Hematopoietic multipotent progenitor cell treated with erythropoietin and hydrocortisone succinate and interleukin-3 and kit ligand, for 17 days (in vitro differentiated cells): ENCODE results near the gene CNTNAP2.

Experiments used
- DNase-seq: peaks from one replicate; pipeline ENCODE4 v3.0.0-alpha.2; 2015; ENCODE audit warnings: low spot score

The CNTNAP2 gene

DNA sequence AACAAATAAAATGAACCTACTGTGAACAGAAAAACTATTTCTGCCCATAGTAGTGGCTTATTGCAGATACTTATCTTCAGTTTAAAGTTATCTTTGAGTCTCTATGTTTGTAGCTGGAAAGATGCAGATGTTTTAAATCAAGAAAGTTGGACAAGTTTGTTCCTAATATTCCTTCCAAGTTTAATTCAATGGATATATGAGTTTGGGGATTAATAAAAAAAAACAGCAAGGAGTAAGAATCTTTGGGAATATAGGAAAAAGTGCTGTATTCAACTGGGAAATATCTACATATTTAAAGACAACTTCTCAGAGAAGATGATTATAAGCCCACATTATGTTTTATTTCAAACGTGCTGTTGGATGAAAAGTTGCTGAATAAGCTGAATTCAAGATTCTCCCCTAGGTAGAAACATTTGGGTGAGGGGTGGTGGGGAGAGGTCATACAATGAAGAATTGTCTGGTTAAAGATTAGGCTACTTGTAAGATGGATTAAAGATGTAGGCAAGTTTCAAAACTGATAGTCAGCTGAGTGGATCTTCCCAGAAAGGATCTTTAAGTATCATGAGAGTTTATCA lies 1135.2 kb downstream of the CNTNAP2 start:
- no peak for DNase-seq

DNA sequence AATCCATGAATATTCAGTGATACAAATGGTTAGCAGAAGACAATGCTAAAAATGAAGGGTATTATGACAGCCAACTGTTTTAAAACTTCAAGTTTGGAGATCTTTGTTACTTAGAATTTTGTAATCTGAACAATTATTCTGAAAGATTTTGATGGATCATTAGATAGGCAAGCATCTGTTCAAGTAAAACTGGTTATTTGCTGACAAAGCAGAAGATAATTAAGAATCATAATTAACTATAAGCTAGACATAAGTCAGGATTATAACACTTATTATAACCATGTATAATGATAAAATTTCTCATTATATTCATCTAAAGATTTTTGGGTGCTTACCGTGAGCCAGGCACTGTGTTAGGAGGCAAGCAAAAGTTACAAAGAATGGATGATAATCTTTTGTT lies 1145.1 kb downstream of the CNTNAP2 start:
- DNase-seq = no peak

- no peak for DNase-seq
Observed at GRCh38 chr7:147265528-147265927, 1148.9 kb downstream of the CNTNAP2 start.

- DNase-seq = no peak
Observed at GRCh38 chr7:147276106-147276505, 1159.5 kb downstream of the CNTNAP2 start.

DNA sequence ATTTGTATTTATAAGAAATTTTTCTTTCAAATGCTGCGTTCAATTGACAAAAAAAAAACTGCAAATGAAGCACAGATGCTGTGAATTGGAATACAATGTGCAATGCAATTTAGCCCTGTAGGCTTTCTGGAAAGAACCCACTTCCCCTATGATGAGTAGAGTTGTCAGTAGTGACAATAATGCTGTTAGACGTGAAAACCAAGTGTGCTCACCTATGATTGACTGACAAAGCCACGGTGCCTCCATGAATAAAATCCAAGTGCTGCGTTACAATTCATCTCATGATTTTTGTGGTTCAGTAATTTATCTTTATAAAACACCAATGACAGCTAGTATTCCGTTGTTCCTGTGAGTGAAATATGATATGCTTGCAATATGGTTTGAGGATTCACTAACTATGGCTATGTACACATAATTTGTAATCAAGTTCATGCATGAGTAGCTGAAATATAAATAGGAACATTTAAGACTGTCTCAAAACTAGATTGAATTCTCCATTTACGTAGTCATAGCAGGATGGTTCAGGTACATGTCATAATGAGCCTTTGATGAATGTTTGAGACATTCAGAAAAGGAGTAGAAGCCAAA lies 1160.3 kb downstream of the CNTNAP2 start:
- no peak for DNase-seq

DNA sequence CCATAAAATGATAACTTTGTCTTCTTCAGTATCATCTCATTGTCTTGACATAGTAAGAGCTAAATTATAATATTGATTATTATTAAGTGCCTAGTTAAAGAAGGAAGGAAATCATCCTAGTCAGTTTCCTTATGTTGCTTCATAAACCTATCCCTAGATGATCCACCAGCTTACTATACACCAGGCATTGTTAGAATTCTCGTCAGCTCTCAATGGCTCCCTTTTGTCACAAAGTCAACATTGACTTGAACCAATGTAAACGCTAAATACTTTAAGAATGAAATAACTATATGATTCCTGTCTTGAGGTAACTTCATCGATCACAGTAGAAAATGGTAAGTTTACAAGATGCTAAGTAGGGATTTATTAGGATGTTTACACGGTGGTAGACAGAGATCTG lies 1162.9 kb downstream of the CNTNAP2 start:
- DNase-seq = no peak

GRCh38 chr7:147279964-147280374 lies 1163.4 kb downstream of the CNTNAP2 start:
- DNase-seq = no peak

- DNase-seq = no peak
Observed at GRCh38 chr7:147282204-147282603, 1165.6 kb downstream of the CNTNAP2 start.

GRCh38 chr7:147296201-147296600 lies 1179.6 kb downstream of the CNTNAP2 start:
- DNase-seq = no peak

GRCh38 chr7:147296986-147297385 lies 1180.4 kb downstream of the CNTNAP2 start:
- no peak for DNase-seq

- DNase-seq = no peak
Observed at GRCh38 chr7:147298611-147299043, 1182.0 kb downstream of the CNTNAP2 start.

- no peak for DNase-seq
Observed at GRCh38 chr7:147300293-147300692, 1183.7 kb downstream of the CNTNAP2 start.

DNA sequence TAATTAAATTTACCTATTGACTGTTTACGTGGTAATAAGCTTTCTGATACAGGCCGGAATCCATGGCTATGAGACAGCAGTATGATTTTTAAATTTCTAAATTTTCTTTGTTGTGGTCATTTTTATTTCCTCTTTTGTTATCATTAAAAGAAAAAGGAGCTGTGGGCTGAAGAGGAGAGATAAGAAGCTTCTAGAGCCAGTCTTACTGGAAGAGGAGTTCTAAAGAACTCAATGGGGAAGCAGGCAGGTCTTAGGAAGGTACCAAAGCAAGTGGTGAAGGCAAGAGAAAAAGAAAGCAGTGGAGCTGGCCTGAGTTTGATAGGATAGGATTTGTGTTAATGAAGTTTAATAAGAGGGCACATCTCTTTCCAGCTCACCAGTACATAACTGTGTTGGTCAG lies 1187.8 kb downstream of the CNTNAP2 start:
- DNase-seq = no peak

DNA sequence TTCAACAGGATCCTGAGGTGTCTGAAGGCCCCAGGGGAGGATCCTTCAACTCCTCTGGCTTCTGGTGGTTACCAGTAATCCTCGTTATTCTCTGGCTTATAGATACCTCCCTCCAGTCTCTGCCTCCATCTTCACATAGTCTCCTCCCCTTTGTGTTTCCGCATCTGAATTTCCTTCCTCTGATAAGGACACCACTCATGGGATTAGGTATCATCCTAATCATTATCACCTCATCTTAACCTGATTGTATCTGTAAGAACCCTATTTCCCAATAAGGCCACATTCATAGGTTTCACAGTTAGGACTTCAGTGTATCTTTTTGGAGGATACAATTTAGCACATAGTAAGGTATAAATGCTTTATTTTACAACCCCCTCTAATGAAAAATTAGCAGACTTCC lies 1189.2 kb downstream of the CNTNAP2 start:
- DNase-seq = no peak

DNA sequence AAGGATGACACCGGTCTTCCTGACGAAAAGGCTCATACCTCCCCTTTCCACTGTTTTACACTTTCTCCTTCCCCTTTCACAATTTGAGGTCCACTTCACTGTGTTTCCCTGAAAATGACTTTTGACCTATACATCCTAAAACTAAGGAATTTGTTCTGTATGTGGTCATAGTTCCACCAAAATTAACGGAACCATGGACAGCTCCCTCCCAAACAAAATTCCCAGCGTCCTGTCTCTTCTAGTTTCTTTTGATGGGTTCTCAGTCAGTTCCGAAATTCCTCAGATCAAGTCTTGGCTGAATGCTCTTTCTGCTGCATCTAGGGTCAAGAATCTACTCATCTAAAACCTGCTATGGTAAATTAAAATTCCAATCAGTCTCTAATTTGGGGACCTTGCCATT lies 1191.9 kb downstream of the CNTNAP2 start:
- no peak for DNase-seq

DNA sequence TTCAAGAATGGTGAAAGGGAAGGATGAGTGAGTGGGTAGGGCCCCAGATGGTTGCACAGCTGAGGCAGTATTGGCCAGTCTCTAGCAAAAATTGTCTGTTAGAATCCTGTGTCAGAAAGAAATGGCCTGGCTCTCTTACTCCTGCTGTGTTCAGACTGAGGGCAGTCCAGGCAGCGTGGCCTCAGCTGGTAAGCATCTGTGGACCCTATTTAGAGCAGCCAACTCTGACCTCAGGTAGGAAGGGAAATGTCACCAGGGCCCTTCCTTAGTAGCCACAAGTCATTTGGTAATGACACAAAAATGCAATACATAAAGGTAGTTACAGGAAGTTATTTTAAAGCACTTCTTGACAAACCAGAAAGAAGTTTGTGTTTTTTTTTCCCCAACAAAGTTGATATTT lies 1194.7 kb downstream of the CNTNAP2 start:
- DNase-seq = no peak

DNA sequence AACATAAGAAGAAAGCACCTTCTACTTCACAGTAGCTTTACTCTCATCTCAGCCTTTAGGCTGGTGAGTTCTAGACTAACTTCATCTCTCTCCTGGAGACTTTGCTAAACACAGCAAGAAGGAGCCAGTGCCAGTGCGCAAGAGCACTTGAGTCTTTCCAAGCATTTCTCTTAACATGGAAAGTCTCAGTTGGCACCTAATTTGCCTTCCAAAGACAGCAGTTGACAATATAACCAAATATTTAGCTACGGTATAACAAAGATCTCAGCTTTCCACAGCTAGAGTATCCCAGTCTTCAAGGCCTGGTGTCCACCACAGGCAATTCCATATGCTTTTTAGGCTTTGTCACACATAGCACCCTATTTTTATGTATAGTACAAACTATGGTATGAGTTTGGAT lies 1204.9 kb downstream of the CNTNAP2 start:
- no peak for DNase-seq

DNA sequence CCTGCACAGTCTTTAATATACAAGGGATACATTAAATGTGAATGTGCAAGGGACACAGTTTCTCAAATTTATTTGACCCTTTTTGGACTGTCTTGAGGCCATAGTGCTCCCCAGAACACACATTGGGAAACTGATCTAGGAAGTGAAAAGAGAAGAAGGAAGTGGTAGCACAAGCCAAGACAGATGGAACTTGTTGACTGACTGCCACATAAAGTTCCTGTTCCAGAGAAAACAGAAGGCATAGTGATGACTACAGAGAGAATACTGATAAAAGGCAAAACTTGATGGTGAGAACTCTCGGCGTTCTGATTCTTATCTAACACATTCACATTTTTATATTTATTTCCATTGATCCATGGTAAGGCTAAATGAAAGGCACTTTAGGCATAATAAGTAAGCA lies 1216.4 kb downstream of the CNTNAP2 start:
- no peak for DNase-seq

DNA sequence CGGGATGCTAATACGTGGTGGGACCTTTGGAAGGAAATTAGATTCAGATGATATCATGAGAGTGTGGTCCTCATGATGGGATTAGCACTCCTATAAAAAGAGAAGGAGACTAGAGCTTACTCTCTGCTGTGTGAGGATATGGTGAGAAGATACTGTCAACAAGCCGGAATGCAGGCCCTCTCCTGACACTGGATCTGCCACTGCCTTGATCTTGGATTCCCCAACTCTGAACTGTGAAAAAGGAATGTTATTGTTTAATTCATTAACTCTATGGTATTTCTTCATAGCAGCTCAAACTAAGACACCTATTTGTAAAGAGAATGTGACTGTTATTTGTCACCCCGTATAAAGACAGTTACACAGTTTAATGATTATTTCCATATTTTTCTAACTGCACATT lies 1246.5 kb downstream of the CNTNAP2 start:
- DNase-seq = no peak

GRCh38 chr7:147376192-147376591 lies 1259.6 kb downstream of the CNTNAP2 start:
- DNase-seq = no peak

GRCh38 chr7:147380926-147381325 lies 1264.3 kb downstream of the CNTNAP2 start:
- DNase-seq = no peak

GRCh38 chr7:147394329-147394728 lies 1277.7 kb downstream of the CNTNAP2 start:
- DNase-seq = no peak

GRCh38 chr7:147400221-147400689 lies 1283.7 kb downstream of the CNTNAP2 start:
- no peak for DNase-seq

DNA sequence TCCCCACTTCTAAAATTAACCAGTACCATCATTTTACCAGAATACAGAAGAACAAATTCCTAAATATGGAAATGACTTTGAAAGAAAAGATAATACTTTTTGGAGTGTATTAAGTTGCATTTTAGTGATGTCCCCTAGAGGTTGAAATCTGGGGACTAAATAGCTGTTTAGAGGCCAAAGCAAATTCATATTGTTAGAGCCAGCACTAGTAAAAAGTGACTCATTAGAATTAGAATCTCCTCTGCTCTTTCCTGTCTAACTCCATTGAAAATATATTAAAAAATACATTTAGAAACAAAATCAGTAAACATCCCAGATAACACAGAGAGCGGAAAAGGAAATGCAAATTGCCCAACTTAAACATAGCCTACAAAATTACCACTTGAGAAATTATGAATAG lies 1284.3 kb downstream of the CNTNAP2 start:
- DNase-seq = no peak
